GM12892 (cell line): ENCODE data around the gene CD2BP2.

Source experiments
- POLR2A ChIP-seq: IDR thresholded peaks from 2 replicates; pipeline ENCODE4 v1.6.1; 2011; ENCODE audit warnings: low read depth, low read length, control low read depth
- POLR2AphosphoS5 ChIP-seq: IDR thresholded peaks from 2 replicates; pipeline ENCODE4 v1.6.1; 2011; ENCODE audit warnings: low read depth, low read length, control low read depth
- TAF1 ChIP-seq: IDR thresholded peaks from 2 replicates; pipeline ENCODE4 v1.6.1; 2011; ENCODE audit warnings: low read depth, mild to moderate bottlenecking, control low read depth, low read length, borderline replicate concordance

- TF ChIP-seq POLR2AphosphoS5 = no peak
- peak; percentile 52; the same call in 1 of the 2 replicates for TF ChIP-seq POLR2A
- TF ChIP-seq TAF1 = no peak
These were observed 14.9 kb upstream of the CD2BP2 start for GRCh38 chr16:30369938-30370455.
